Loucy (cell line): ENCODE data around the gene PEA15.

ENCODE experiments used
- H2AFZ ChIP-seq: fragments of 200-600 bp; sonication (generic); 2 replicates; pipeline ENCODE4 v1.6.0; 2016; ENCODE audit warnings: antibody characterized with exemption, mild to moderate bottlenecking, low read length, moderate library complexity
- H3F3A ChIP-seq: fragments of 200-600 bp; 2 replicates; pipeline ENCODE4 v1.6.0; 2016; ENCODE audit warnings: antibody characterized with exemption, low read depth, mild to moderate bottlenecking
- H3K27me3 ChIP-seq: fragments of 200-600 bp; sonication (generic); 2 replicates; pipeline ENCODE4 v1.6.1; 2014; ENCODE audit warnings: low read length, mild to moderate bottlenecking; ENCODE audit not compliant: insufficient read depth, poor library complexity, severe bottlenecking
- H3K36me3 ChIP-seq: fragments of 200-600 bp; sonication (generic); 2 replicates; pipeline ENCODE4 v1.6.1; 2016; ENCODE audit warnings: low read length; ENCODE audit not compliant: insufficient read depth
- H3K4me1 ChIP-seq: fragments of 200-600 bp; sonication (generic); 2 replicates; pipeline ENCODE4 v1.5.1; 2014; ENCODE audit warnings: low read length, mild to moderate bottlenecking; ENCODE audit not compliant: insufficient read depth, poor library complexity, severe bottlenecking
- H3K4me2 ChIP-seq: fragments of 200-600 bp; sonication (generic); 2 replicates; pipeline ENCODE4 v1.6.0; 2014; ENCODE audit warnings: antibody characterized with exemption, low read length, low read depth, mild to moderate bottlenecking; ENCODE audit not compliant: poor library complexity, severe bottlenecking
- H3K4me3 ChIP-seq: fragments of 200-600 bp; sonication (generic); 2 replicates; pipeline ENCODE4 v1.5.1; 2014; ENCODE audit warnings: low read length, mild to moderate bottlenecking, mixed read lengths; ENCODE audit not compliant: poor library complexity, severe bottlenecking
- H3K79me2 ChIP-seq: fragments of 200-600 bp; sonication (generic); 2 replicates; pipeline ENCODE4 v1.6.1; 2014; ENCODE audit warnings: low read length; ENCODE audit not compliant: insufficient read depth
- H3K9ac ChIP-seq: fragments of 200-600 bp; sonication (generic); 2 replicates; pipeline ENCODE4 v1.6.0; 2014; ENCODE audit warnings: mild to moderate bottlenecking, low read depth, low read length, moderate library complexity; ENCODE audit not compliant: poor library complexity, severe bottlenecking
- H3K9me2 ChIP-seq: fragments of 200-600 bp; sonication (generic); replicated peaks from 2 replicates; pipeline ENCODE4 v1.6.1; 2016; ENCODE audit warnings: low read depth, low read length, mixed read lengths
- H3K9me3 ChIP-seq: fragments of 200-600 bp; sonication (generic); 2 replicates; pipeline ENCODE4 v1.6.1; 2014; ENCODE audit warnings: mild to moderate bottlenecking, antibody characterized with exemption, low read length, low read depth; ENCODE audit not compliant: insufficient read depth
- H4K20me1 ChIP-seq: fragments of 200-600 bp; sonication (generic); 2 replicates; pipeline ENCODE4 v1.6.0; 2014; ENCODE audit warnings: antibody characterized with exemption, low read length, mild to moderate bottlenecking; ENCODE audit not compliant: insufficient read depth, poor library complexity, severe bottlenecking
- EZH2phosphoT487 ChIP-seq: fragments of 200-600 bp; IDR thresholded peaks from 2 replicates; pipeline ENCODE4 v1.6.1; 2018; ENCODE audit warnings: antibody characterized with exemption, mild to moderate bottlenecking, moderate library complexity, borderline replicate concordance
- TF ChIP-seq, protein P1 (sequence below): fragments of 200-600 bp; sonication (generic); conservative IDR thresholded peaks from 2 replicates; pipeline ENCODE4 v1.5.1; 2014; ENCODE audit warnings: mild to moderate bottlenecking, antibody characterized with exemption, low read length

PEA15 gene

GRCh38 chr1:160225345-160225744 is 20.2 kb downstream of the PEA15 start:
- no peaks in the 10 kb centered on the region for H3F3A ChIP-seq
- no peaks in the 10 kb centered on the region for H3K9me3 ChIP-seq
- H3K4me1 ChIP-seq: no peaks in the 10 kb centered on the region
- no peak overlapping the region for H3K9ac ChIP-seq
- TF ChIP-seq, protein P1, sequence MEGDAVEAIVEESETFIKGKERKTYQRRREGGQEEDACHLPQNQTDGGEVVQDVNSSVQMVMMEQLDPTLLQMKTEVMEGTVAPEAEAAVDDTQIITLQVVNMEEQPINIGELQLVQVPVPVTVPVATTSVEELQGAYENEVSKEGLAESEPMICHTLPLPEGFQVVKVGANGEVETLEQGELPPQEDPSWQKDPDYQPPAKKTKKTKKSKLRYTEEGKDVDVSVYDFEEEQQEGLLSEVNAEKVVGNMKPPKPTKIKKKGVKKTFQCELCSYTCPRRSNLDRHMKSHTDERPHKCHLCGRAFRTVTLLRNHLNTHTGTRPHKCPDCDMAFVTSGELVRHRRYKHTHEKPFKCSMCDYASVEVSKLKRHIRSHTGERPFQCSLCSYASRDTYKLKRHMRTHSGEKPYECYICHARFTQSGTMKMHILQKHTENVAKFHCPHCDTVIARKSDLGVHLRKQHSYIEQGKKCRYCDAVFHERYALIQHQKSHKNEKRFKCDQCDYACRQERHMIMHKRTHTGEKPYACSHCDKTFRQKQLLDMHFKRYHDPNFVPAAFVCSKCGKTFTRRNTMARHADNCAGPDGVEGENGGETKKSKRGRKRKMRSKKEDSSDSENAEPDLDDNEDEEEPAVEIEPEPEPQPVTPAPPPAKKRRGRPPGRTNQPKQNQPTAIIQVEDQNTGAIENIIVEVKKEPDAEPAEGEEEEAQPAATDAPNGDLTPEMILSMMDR: no peak
- TF ChIP-seq EZH2phosphoT487: no peak
- H3K36me3 ChIP-seq: peaks cover 99% of the 10 kb centered on the region
- no peak overlapping the region for H2AFZ ChIP-seq
- H3K4me2 ChIP-seq: no peak overlapping the region
- H3K79me2 ChIP-seq: no peaks in the 10 kb centered on the region
- no peak overlapping the region for H3K4me3 ChIP-seq
- H4K20me1 ChIP-seq: no peaks in the 10 kb centered on the region
- no peaks in the 10 kb centered on the region for H3K27me3 ChIP-seq
- no peaks in the 10 kb centered on the region for H3K9me2 ChIP-seq

- Histone ChIP-seq H3K27me3 (no peaks in the 10 kb centered on the region), H4K20me1 (no peaks in the 10 kb centered on the region), H3F3A (no peaks in the 10 kb centered on the region), H3K9me3 (no peaks in the 10 kb centered on the region), H3K4me2 (no peak overlapping the region), H3K36me3 (peaks cover 99% of the 10 kb centered on the region), H3K9ac (no peak overlapping the region), H3K9me2 (no peaks in the 10 kb centered on the region), H2AFZ (no peak overlapping the region), H3K79me2 (no peaks in the 10 kb centered on the region), H3K4me1 (no peaks in the 10 kb centered on the region), H3K4me3 (no peak overlapping the region)
- TF ChIP-seq, protein P1: no peak
- no peak for TF ChIP-seq EZH2phosphoT487
Observed at GRCh38 chr1:160226623-160227022, 21.4 kb downstream of the PEA15 start.

GRCh38 chr1:160227034-160227433 is 21.9 kb downstream of the PEA15 start:
- Histone ChIP-seq H3K9ac (no peak overlapping the region), H3K36me3 (peaks cover 99% of the 10 kb centered on the region), H3K9me3 (no peaks in the 10 kb centered on the region), H3K27me3 (no peaks in the 10 kb centered on the region), H3K79me2 (no peaks in the 10 kb centered on the region), H3F3A (no peaks in the 10 kb centered on the region), H3K4me1 (no peaks in the 10 kb centered on the region), H3K4me2 (no peak overlapping the region), H2AFZ (no peak overlapping the region), H4K20me1 (no peaks in the 10 kb centered on the region), H3K4me3 (no peak overlapping the region), H3K9me2 (no peaks in the 10 kb centered on the region)
- no peak for TF ChIP-seq EZH2phosphoT487
- TF ChIP-seq, protein P1: no peak
